Mesodermal cell (in vitro differentiated cells): Measurements from ENCODE around the gene FAM222A.

Experiments
- H3K27ac ChIP-seq: 2 replicates; pipeline ENCODE4 v1.7.0; 2013; ENCODE audit warnings: mild to moderate bottlenecking, low read depth, low read length, moderate library complexity; ENCODE audit not compliant: severe bottlenecking
- H3K36me3 ChIP-seq: 2 replicates; pipeline ENCODE4 v1.7.1; 2013; ENCODE audit warnings: mild to moderate bottlenecking, low read length, moderate library complexity; ENCODE audit not compliant: control insufficient read depth, insufficient read depth
- H3K4me1 ChIP-seq: one replicate; pipeline ENCODE4 v1.7.1; 2013; ENCODE audit warnings: mild to moderate bottlenecking, low read length; ENCODE audit not compliant: insufficient read depth, control insufficient read depth, poor library complexity, severe bottlenecking
- H3K4me3 ChIP-seq: 2 replicates; pipeline ENCODE4 v1.7.0; 2013; ENCODE audit warnings: low read length, control low read depth, mild to moderate bottlenecking; ENCODE audit not compliant: insufficient read depth, poor library complexity, severe bottlenecking; ENCODE audit errors: extremely low read depth
- H3K9me3 ChIP-seq: 2 replicates; pipeline ENCODE4 v1.7.1; 2013; ENCODE audit warnings: mild to moderate bottlenecking, low read length, moderate library complexity; ENCODE audit not compliant: control insufficient read depth
- WGBS, 2 experiments: methylation state at CpG; one replicate each; pipeline ENCODE4 v1.1.5; 2013; ENCODE audit warnings: missing lambda C conversion rate in 2 of 2; ENCODE audit not compliant: insufficient coverage in 2 of 2; 5-methylcytosine and 5-hydroxymethylcytosine counted together

FAM222A gene

GRCh38 chr12:109703684-109704083 lies 9.9 kb upstream of the FAM222A start:
- H3K4me3 ChIP-seq, result no peak overlapping the region
- WGBS, 2 experiments, result 84 to 86% methylated on average over 5 to 6 of the region's 7 CpGs
- H3K9me3 ChIP-seq, result no peaks in the 10 kb centered on the region
- no peak overlapping the region for H3K27ac ChIP-seq
- peaks cover 3% of the 10 kb centered on the region for H3K4me1 ChIP-seq
- no peaks in the 10 kb centered on the region for H3K36me3 ChIP-seq

DNA sequence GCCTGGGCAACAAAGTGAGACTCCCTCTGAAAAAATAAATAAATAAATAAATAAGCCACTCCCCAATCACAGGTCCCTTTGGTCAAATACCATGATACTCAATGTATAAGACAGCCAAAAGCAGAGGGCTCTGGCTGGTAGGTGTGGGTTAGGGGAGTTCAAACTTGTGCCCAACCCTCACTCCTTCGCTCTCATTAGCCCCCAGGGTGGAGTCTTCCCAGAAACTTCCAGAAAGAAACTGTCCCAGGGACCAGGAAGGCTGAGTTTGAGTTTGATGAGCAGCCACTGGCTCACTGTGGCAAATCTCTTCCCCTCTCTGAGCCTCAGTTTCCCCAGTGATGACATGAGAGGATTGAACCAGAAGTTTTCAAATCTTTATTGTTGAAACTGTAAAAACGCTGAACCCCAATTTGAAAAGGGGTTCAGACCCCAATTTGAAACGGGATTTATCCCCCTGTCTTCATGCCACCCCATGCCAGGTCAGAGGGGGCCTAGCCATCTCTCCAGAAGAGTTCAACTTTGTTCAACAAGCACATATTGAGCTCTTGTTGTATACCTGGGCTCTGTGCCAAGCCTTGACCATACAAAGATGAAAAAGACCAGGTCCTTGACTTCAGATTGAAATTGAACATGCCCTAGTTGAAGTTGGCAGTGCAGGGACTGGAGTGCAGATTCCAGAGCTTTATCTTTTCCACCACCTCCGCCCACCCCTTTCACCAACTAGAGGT lies 9.1 kb upstream of the FAM222A start:
- Histone ChIP-seq H3K4me1 (peaks cover 3% of the 10 kb centered on the region), H3K27ac (no peak overlapping the region), H3K9me3 (no peaks in the 10 kb centered on the region), H3K36me3 (no peaks in the 10 kb centered on the region), H3K4me3 (no peak overlapping the region)
- 81 to 87% methylated on average over 2 to 4 of the region's 4 CpGs for WGBS, 2 experiments

DNA sequence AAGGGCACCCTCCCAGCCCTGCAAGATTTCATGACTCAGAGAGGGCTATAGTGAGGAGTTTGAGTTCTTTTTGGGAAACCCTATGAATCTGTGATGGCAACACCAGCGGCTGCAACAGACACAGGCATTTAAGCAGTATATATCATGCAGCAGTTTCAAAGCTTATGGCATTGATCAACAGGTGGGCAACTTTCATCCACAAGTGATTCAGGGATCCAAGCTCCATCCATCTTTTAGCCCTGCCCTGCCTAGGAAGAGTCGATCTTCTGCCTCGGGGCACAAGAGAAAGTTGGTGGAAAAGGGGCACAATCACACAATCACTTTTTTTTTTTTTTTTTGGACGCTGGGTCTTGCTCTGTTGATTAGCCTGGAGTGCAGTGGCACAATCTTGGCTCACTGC lies 8.3 kb upstream of the FAM222A start:
- Histone ChIP-seq H3K4me3 (no peak overlapping the region), H3K36me3 (no peaks in the 10 kb centered on the region), H3K27ac (no peak overlapping the region), H3K4me1 (peaks cover 3% of the 10 kb centered on the region), H3K9me3 (no peaks in the 10 kb centered on the region)
- WGBS, 2 experiments, result 89 to 100% methylated on average over 1 of the region's 4 CpGs

GRCh38 chr12:109706398-109706746 lies 7.3 kb upstream of the FAM222A start:
- no peak overlapping the region for H3K4me3 ChIP-seq
- H3K4me1 ChIP-seq, result peaks cover 3% of the 10 kb centered on the region
- whole genome bisulfite sequencing, 2 experiments, result 83 to 91% methylated on average over 1 of the region's 2 CpGs
- no peak overlapping the region for H3K27ac ChIP-seq
- no peaks in the 10 kb centered on the region for H3K9me3 ChIP-seq
- H3K36me3 ChIP-seq, result no peaks in the 10 kb centered on the region

GRCh38 chr12:109706747-109707469 lies 6.7 kb upstream of the FAM222A start:
- H3K36me3 ChIP-seq, result no peaks in the 10 kb centered on the region
- WGBS, 2 experiments, result 87 to 96% methylated on average over 9 to 10 of the region's 10 CpGs
- no peaks in the 10 kb centered on the region for H3K9me3 ChIP-seq
- no peak overlapping the region for H3K27ac ChIP-seq
- H3K4me3 ChIP-seq, result no peak overlapping the region
- peaks cover 3% of the 10 kb centered on the region for H3K4me1 ChIP-seq

GRCh38 chr12:109707470-109707821 lies 6.2 kb upstream of the FAM222A start:
- Histone ChIP-seq H3K27ac (no peak overlapping the region), H3K9me3 (no peaks in the 10 kb centered on the region)
- 86 to 91% methylated on average over 2 of the region's 4 CpGs for WGBS, 2 experiments

DNA sequence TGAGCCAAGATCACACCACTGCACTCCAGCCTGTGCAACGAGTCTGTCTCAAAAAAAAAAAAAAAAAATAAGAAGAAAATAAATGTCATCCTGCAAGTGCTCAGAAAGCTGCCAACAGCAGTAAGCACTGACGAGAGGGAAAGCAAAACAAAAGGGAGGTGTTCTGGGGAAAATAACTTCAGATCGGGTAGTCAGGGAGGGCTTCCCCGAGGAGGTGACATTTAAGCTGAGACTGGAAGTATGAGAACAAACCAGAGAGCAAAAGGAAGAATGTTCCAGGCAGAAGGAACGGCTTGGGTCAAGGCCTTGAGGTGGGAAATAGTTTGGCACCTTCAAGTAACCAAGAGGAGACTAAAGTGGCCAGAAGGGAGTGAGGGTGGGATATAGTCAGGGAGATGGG lies 4.7 kb upstream of the FAM222A start:
- whole genome bisulfite sequencing, 2 experiments, result 90 to 92% methylated on average over 4 of the region's 5 CpGs
- Histone ChIP-seq H3K36me3 (no peaks in the 10 kb centered on the region), H3K4me3 (no peak overlapping the region), H3K9me3 (no peaks in the 10 kb centered on the region), H3K27ac (no peak overlapping the region), H3K4me1 (peaks cover 3% of the 10 kb centered on the region)

More at GRCh38 chr12:109707470-109707821, 6.2 kb upstream of the FAM222A start:
- H3K36me3 ChIP-seq, result no peaks in the 10 kb centered on the region
- H3K4me1 ChIP-seq, result peaks cover 3% of the 10 kb centered on the region
- H3K4me3 ChIP-seq, result no peak overlapping the region

DNA sequence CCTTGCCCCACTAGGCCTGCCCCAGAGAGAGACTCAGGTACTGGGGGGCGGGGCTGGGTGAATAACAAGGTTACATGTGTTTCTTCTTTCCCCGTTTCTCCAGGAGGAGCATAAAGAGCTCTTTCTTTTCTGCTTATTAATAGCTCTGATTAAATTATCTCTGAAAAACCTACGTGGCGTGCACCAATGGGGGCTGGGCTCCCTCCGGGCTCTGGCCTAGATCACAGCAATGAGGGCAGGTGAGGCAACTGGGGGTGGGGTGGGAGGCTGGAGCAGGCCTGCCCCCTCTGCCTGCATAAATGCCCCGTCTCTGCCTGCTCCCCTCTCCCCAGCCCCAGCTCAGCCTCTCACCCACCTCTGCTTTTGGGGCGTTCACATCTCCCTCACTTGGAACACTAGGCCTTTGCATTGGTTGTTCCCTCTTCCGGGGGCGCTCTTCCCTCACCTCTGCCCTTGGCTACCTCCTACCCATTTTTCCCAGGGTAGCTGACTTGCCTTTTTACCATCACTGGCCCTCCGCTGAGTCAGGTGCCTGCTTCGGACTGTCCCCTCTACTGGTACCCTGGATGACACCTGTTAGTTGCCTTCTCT lies 4.1 kb upstream of the FAM222A start:
- no peaks in the 10 kb centered on the region for H3K36me3 ChIP-seq
- H3K4me3 ChIP-seq, result no peak overlapping the region
- WGBS, 2 experiments, result 80 to 83% methylated on average over 6 to 11 of the region's 11 CpGs
- no peaks in the 10 kb centered on the region for H3K9me3 ChIP-seq
- H3K4me1 ChIP-seq, result peaks cover 3% of the 10 kb centered on the region
- H3K27ac ChIP-seq, result no peak overlapping the region

DNA sequence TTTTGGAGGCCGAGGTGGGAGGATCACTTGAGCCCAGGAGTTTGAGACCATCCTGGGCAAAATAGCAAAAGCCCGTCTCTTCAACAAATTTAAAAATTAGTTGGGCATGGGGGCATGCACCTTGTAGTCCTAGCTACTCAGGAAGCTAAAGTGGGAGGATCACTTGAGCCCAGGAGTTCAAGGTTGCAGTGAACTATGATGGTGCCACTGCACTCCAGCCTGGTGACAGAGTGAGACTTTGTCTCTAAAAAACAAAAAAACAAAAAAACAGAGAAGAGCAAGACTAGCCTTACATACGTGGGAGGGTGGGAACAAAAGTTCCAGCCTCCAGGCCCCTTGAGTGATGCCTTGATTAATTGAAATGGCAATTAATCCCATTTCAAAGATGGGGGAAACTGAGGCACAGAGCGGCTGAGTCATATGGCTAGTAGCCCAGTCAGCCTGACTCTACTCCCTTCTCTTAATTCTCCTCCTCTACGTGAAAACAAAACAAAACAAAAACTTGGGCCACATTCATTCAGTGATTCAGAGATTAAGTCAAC lies 3.3 kb upstream of the FAM222A start:
- Histone ChIP-seq H3K4me3 (no peak overlapping the region), H3K36me3 (no peaks in the 10 kb centered on the region), H3K4me1 (peaks cover 3% of the 10 kb centered on the region), H3K9me3 (no peaks in the 10 kb centered on the region), H3K27ac (no peak overlapping the region)
- whole genome bisulfite sequencing, 2 experiments, result 89 to 95% methylated on average over 3 to 4 of the region's 5 CpGs

- WGBS, 2 experiments, result 78 to 93% methylated on average over 8 to 9 of the region's 11 CpGs
- Histone ChIP-seq H3K4me3 (no peak overlapping the region), H3K36me3 (no peaks in the 10 kb centered on the region), H3K4me1 (peaks cover 5% of the 10 kb centered on the region), H3K9me3 (no peaks in the 10 kb centered on the region), H3K27ac (no peak overlapping the region)
Observed at GRCh38 chr12:109710747-109711595, 2.7 kb upstream of the FAM222A start.
